SHP77 treated with DMSO at 0.1 percent for 48 hours (cell line): Measurements from ENCODE around the gene OGA.

Experiments
- DNase-seq: peaks from one replicate; lab custom pipeline; 2025; lab: John Stamatoyannopoulos, UW

OGA gene

DNA sequence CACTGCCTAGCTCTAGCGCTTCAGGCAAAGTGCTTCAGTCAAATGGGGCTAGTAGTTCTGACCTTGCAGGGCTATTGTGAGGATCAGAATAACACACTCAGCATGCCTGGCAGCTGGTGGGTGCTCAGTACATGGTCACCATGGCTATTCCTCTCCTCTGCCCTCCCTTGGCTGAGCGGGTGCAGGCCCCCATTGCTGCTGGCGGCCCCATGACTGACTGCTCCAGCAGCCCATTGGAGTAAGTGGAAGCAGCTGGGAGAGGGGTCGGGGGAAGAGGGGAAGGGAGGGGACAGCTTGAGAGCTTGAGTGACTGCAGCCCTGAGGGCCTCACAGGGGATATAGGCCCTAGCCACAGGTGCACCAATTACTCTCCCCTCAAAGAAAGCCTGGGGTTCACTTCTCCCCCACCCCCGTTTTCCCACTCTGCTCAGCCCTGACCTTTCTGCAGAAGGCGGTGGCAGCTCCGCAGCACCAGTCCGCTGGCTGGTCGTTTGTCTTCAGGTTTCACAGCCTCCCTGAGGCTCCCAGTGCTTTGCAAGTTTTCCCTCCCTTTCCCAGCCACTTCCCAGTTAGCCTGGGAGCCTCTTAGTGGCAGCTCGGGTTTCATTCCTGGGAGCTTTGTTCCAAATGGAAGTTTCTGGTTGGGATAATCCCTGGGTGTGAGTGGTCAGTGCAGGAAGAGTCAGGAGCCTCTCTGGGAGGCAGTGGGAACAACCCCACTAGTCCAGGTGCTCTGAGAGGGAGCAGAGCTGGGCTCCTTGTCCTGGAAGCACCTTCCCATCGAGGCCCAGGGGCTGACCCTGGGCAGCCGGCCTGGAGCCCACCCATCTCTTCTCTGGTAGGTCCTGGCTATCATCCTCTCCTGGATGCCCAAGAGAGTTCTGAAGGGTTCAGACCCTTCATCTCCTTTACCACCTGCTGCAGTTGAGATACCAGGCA is 58.7 kb downstream of the OGA start:
- no peak for DNase-seq

- no peak for DNase-seq
Measured at GRCh38 chr10:101758858-101759257, 59.4 kb downstream of the OGA start.

GRCh38 chr10:101752241-101752640 is 66.0 kb downstream of the OGA start:
- DNase-seq = no peak

- no peak for DNase-seq
Measured at GRCh38 chr10:101749047-101750016, 68.9 kb downstream of the OGA start.

GRCh38 chr10:101748496-101748895 is 69.7 kb downstream of the OGA start:
- no peak for DNase-seq

DNA sequence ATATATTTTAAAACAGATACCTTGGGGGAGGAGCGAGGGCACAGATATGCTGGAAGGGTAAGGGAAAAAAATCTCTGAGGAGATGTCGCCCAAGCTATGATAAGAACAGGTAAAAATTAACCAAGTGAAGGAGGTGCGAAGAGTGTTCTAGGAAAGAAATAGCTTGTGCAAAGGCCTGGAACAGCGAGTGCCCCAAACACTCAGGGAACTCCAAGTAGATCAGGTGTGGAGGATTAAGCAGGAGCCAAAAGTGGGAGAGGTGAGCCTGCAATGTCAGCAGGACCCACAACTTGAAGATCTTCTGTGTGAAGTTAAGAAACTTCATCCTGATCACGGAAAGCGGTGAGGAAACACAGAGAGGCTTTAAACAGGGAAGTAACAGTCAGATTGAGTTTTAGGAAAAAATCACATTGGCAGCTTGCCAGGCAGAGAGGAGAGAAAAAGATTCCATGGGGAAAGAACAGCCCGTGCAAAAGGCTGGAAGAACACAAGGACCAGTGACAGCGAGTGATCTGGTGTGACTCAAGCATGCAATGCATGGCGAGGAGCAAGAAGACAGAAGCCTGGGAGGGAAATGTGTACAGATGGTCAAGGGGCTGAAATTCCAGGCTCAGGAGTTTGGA is 73.1 kb downstream of the OGA start:
- no peak for DNase-seq

GRCh38 chr10:101744267-101744666 is 74.0 kb downstream of the OGA start:
- DNase-seq = no peak

DNA sequence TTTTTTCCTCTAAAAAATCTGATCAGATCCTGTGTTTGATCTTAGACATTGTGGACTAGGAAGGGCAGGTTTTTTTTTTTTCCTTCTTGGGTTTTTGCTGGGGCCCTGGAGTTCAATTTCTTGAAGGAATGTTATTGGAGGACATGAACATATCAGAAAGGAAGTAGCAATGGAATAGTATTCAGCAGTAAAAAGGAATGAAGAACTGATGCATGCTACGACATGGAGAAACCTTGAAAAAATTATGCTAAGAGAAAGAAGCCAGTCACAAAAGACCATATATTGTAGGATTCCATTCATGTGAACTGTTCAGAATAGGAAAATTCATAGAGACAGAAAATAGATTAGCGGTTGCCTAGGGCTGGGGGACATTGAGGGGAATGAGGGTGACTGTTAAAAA is 76.3 kb downstream of the OGA start:
- no peak for DNase-seq

DNA sequence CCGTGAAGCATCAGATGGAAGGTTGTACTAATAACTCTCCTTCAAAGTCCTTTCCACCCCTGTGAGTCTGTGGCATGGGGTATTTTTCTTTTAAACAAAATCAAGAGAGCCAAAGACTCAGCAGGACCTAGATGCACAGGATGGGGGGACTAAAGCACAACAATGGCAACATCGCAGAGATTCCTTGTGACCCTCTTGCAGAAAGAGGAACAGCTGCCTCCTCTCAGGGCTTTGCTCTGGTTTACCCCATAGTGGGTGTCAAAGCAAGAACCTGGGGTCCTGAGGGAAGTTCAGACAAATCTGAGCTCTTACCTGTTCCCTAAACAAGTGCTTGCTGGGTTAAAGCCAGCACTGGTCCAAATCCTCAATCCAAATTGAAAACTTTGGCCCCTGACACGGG is 81.6 kb downstream of the OGA start:
- DNase-seq = no peak
